ENCODE data around the gene SELENOP. TPM values are rescaled to one million over a fixed set of nuclear protein-coding genes. Genes with fewer than 3 reads are reported as not detected.

SELENOP gene
- total RNA-seq, 1 donor from 2014 or later, result 213 TPM

DNA sequence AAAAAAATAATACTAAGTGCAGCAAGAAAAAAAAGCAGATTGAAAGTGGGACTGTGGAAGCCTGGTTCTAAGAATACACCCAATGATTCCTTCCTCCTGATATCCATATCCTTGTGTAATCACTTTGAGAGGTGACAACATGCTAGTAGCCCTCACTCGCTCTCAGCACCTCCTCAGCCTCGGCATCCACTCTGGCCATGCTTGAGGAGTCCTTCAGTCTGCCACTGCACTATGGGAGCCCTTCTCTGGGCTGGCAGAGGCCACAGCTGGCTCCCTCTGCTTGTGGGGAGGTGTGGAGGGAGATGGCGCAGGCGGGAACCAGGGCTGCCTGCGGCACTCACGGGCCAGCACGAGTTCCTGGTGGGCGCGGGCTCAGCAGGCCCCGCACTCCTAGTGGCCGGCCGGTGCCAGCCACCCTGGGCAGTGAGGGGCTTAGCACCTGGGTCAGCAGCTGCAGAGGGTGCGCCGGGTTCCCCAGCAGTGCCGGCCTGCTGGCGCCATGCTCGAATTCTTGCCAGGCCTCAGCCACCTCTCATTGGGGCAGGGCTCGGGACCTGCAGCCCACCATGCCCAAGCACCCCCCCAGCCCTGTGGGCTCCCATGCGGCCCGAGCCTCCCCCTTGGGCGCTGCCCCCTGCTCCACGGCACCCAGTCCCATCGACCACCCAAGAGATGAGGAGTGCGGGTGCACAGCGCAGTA is 24.5 kb upstream of the SELENOP start:
- Histone ChIP-seq H3K27ac (replicated peaks) (no peak overlapping the region), H3K27me3 (ENCODE audit: low read depth) (no peaks in the 10 kb centered on the region), H3K36me3 (no peaks in the 10 kb centered on the region), H3K9me3 (replicated peaks) (peaks cover 7% of the 10 kb centered on the region), H3K4me3 (no peak overlapping the region), H3K4me1 (peaks cover 16% of the 10 kb centered on the region)
- DNase-seq, result no peak
- no peak for TF ChIP-seq CTCF (IDR thresholded peaks at IDR 0.05; ENCODE audit: borderline replicate concordance)
- intact Hi-C loops (cut with micrococcal nuclease), result no loop called here

DNA sequence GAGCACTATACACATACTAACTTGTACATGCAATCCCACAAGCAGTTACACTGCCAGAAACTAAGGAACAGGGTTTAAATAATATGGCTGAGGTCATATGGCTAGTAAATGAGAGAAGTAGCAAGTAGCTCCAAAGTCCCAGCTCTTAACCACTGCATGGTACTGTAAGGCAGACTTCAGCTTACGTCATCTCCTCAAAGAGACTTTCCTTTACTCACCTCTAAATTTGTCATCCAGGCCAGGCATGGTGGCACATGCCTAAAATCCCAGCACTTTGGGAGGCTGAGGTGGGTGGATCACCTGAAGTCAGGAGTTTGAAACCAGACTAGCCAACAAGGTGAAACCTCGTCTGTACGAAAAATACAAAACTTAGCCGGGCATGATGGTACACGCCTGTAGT is 20.4 kb upstream of the SELENOP start:
- no peaks in the 10 kb centered on the region for H3K36me3 ChIP-seq
- H3K9me3 ChIP-seq (replicated peaks), result peaks cover 7% of the 10 kb centered on the region
- no peak overlapping the region for H3K4me3 ChIP-seq
- TF ChIP-seq CTCF (IDR thresholded peaks at IDR 0.05; ENCODE audit: borderline replicate concordance), result no peak
- H3K27ac ChIP-seq (replicated peaks), result no peak overlapping the region
- intact Hi-C loops (cut with micrococcal nuclease), result no loop called here
- H3K27me3 ChIP-seq (ENCODE audit: low read depth), result no peaks in the 10 kb centered on the region
- no peak for DNase-seq
- peaks cover 7% of the 10 kb centered on the region for H3K4me1 ChIP-seq

DNA sequence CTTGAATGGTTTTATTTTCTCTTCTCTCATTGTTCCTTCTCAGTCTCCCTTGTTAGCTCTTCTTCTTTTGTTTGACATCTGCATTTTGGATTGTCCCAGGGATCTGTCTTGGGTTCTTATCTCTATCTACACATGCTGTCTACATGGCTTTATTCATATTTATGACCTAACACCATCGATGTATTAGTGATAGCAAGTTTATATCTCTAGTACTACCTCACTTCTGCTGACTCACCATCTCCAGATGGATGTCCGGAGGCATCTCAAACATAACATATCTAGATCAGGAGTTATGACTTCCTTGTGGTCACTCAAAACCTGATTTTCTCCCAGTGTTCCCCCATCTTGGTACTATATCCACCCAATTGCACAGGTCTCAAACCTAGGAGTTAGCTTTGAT is 19.2 kb upstream of the SELENOP start:
- Histone ChIP-seq H3K36me3 (no peaks in the 10 kb centered on the region), H3K4me3 (no peak overlapping the region), H3K9me3 (replicated peaks) (peaks cover 7% of the 10 kb centered on the region), H3K4me1 (peaks cover 16% of the 10 kb centered on the region), H3K27ac (replicated peaks) (no peak overlapping the region), H3K27me3 (ENCODE audit: low read depth) (no peaks in the 10 kb centered on the region)
- no peak for DNase-seq
- intact Hi-C loops (cut with micrococcal nuclease), result no loop called here
- no peak for TF ChIP-seq CTCF (IDR thresholded peaks at IDR 0.05; ENCODE audit: borderline replicate concordance)

DNA sequence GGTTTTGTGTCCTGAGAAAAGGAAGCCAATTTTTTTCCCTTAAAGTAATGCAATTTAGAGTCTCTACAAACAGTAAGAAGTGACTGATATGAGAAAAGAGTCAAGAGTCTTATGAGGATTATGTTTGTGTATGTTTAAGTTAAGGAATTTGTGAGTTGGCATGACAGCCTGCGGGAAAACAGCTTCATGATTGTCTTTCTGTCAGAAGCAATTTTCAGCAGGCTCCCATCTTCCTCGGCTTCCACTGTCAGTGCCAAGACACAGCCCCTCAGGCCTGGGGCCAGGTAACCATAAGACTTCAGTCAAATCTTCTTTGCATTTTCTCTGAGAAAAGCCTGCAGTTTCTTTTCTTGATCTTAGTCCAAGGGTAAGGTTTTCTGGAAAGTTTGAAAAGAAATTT is 17.0 kb upstream of the SELENOP start:
- intact Hi-C loops (cut with micrococcal nuclease), result no loop called here
- Histone ChIP-seq H3K4me3 (no peak overlapping the region), H3K36me3 (no peaks in the 10 kb centered on the region), H3K27me3 (ENCODE audit: low read depth) (no peaks in the 10 kb centered on the region), H3K27ac (replicated peaks) (no peak overlapping the region), H3K4me1 (peaks cover 16% of the 10 kb centered on the region), H3K9me3 (replicated peaks) (no peaks in the 10 kb centered on the region)
- no peak for DNase-seq
- TF ChIP-seq CTCF (IDR thresholded peaks at IDR 0.05; ENCODE audit: borderline replicate concordance), result no peak

DNA sequence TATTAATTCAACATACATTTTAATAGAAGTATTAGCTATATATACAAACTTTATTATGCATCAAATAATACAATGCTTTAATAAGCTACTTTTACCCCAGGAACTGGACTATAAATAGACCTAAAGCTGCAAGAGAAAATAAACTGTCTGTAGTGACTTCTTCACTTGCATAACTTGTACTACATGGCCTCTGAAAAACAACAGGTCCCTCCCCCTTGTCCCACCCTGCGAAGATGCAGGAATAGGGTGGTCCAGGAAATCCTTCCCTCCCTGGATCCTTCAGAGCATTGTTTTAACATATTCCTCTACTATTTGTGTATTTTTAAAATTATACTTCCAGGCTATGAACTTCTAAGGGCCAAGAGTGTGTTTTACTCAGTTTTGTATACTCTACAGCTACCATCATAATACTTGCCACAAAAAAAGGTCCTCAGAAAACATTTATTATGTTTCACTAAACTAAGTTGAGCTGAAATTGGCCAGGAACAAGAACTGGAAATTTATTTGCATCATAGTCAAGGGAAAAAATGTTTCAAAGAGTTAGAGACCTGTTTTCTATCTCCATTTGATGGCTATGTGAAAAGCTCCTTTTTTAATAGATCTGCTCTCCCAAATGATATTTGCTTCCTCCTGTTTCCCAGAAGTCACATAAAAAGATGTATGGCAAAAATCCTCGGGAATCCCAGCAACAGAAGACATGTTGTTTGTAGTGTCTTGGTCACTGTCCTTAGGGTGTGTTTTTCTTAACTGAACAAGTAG is 15.2 kb upstream of the SELENOP start:
- Histone ChIP-seq H3K27me3 (ENCODE audit: low read depth) (no peaks in the 10 kb centered on the region), H3K36me3 (no peaks in the 10 kb centered on the region), H3K9me3 (replicated peaks) (no peaks in the 10 kb centered on the region), H3K4me1 (peaks cover 16% of the 10 kb centered on the region), H3K27ac (replicated peaks) (peak overlapping the region; percentile 51), H3K4me3 (no peak overlapping the region)
- intact Hi-C loops (cut with micrococcal nuclease), result no loop called here
- no peak for DNase-seq
- no peak for TF ChIP-seq CTCF (IDR thresholded peaks at IDR 0.05; ENCODE audit: borderline replicate concordance)
